Testis (tissue), 3 donors: ENCODE measurements around the gene MTPN. TPM values are rescaled to one million over a fixed set of nuclear protein-coding genes. Genes with fewer than 3 reads are reported as not detected.

Source experiments
- DNase-seq: peaks from one replicate; pipeline ENCODE4 v3.0.0-alpha.2; 2019
- H3K27ac ChIP-seq, 2 donors: fragments of 200-600 bp; sonication (generic); one replicate each; pipeline ENCODE4 v1.5.1; 2019
- H3K27me3 ChIP-seq: fragments of 200-600 bp; sonication (generic); one replicate; pipeline ENCODE4 v1.5.1; 2019
- H3K36me3 ChIP-seq: fragments of 200-600 bp; sonication (generic); one replicate; pipeline ENCODE4 v1.5.1; 2017; ENCODE audit warnings: low read depth; ENCODE audit errors: missing control alignments
- H3K4me1 ChIP-seq: fragments of 200-600 bp; sonication (generic); one replicate; pipeline ENCODE4 v1.5.1; 2019
- H3K4me3 ChIP-seq, 2 donors: fragments of 200-600 bp; sonication (generic); one replicate each; pipeline ENCODE4 v1.5.1; 2017 to 2019
- H3K9me3 ChIP-seq: fragments of 200-600 bp; sonication (generic); one replicate; pipeline ENCODE4 v1.5.1; 2017
- CTCF ChIP-seq, 3 experiments: fragments of 450-650 bp in 2 of 3; fragments of 200-600 bp in 1 of 3; sonication (generic) in 1 of 3; IDR thresholded peaks; one replicate each; pipeline ENCODE4 v1.5.1; 2016 to 2019; ENCODE audit warnings: antibody characterized with exemption in 3 of 3, mild to moderate bottlenecking in 2 of 3, moderate library complexity in 1 of 3
- POLR2A ChIP-seq: fragments of 450-650 bp; IDR thresholded peaks from one replicate; pipeline ENCODE4 v1.6.1; 2017; ENCODE audit warnings: antibody characterized with exemption, mild to moderate bottlenecking, moderate library complexity
- WGBS, 2 donors: methylation state at CpG; one replicate each; pipeline ENCODE4 v1.1.5; 2018; 5-methylcytosine and 5-hydroxymethylcytosine counted together
- intact Hi-C: fragments of 100-400 bp; cut with DNase I; formaldehyde crosslinking; loops from one replicate; pipeline ENCODE4 v1.15.1; 2023; ENCODE audit warnings: low total_unique reads
- polyA plus RNA-seq: library from polyadenylated mRNA; stranded (reverse); fragments of 350-450 nt; fragmentation: Illumina TruSeq; extraction: RNeasy Lipid Tissue Mini Kit (QIAGEN cat#74804); gene quantifications from one replicate; pipeline ENCODE4 v1.2.3, GENCODE V29; 2014; ENCODE audit warnings: low read depth, low replicate concordance; ENCODE audit not compliant: insufficient read depth
- total RNA-seq, 2 donors: library from RNA; depleted of rRNA; stranded (reverse); fragments of >200 nt; gene quantifications; one replicate each; pipeline ENCODE4 v1.2.3, GENCODE V29; 2016

The MTPN gene
- total and polyA plus RNA-seq, 3 donors from 2014 or later = 141 to 144 (median 142) TPM

DNA sequence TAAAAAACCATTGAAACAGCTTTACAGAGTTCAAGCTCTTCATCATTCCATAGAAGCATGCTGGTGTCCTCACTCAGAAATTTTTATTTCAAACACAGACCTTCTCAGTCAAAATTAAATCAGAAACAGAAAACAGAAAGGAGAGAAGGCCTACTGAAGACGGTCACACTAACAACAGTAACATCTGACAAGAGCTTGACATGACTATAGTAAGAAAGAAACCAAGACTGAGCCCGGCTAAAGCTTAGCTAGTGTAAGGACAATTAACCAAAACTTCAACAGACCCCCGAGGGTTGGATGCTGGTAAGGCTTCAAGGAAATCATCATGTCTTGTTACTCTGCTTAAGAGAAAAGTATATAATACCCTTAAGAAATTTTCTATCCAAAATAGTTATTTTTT is 38.6 kb downstream of the MTPN start:
- Histone ChIP-seq H3K4me1 (peaks cover 3% of the 10 kb centered on the region), H3K36me3 (no peaks in the 10 kb centered on the region), H3K4me3 (no peak overlapping the region), H3K27me3 (no peaks in the 10 kb centered on the region), H3K9me3 (no peaks in the 10 kb centered on the region), H3K27ac (no peak overlapping the region)
- WGBS, 2 donors = 77 to 82% methylated on average over 3 of the region's 3 CpGs
- DNase-seq = no peak
- intact Hi-C loops = no loop called here
- TF ChIP-seq POLR2A (no peak), CTCF (IDR thresholded peaks at IDR 0.05) (no peak)

- H3K4me3 ChIP-seq = no peak overlapping the region
- no peak for DNase-seq
- intact Hi-C loops = no loop called here
- no peak overlapping the region for H3K27ac ChIP-seq
- TF ChIP-seq POLR2A (no peak), CTCF (IDR thresholded peaks at IDR 0.05) (no peak)
- peaks cover 3% of the 10 kb centered on the region for H3K4me1 ChIP-seq
- no peaks in the 10 kb centered on the region for H3K27me3 ChIP-seq
- no peaks in the 10 kb centered on the region for H3K9me3 ChIP-seq
- H3K36me3 ChIP-seq = no peaks in the 10 kb centered on the region
Observed at GRCh38 chr7:135938086-135938485, 39.1 kb downstream of the MTPN start.

GRCh38 chr7:135936497-135937217 is 40.5 kb downstream of the MTPN start:
- DNase-seq = no peak
- H3K9me3 ChIP-seq = no peaks in the 10 kb centered on the region
- H3K27ac ChIP-seq = no peak overlapping the region
- no peak overlapping the region for H3K4me3 ChIP-seq
- intact Hi-C loops = no loop called here
- WGBS, 2 donors = 39 to 43% methylated on average over 2 of the region's 2 CpGs
- H3K4me1 ChIP-seq = peaks cover 3% of the 10 kb centered on the region
- no peaks in the 10 kb centered on the region for H3K27me3 ChIP-seq
- TF ChIP-seq CTCF (IDR thresholded peaks at IDR 0.05) (no peak), POLR2A (no peak)
- no peaks in the 10 kb centered on the region for H3K36me3 ChIP-seq

DNA sequence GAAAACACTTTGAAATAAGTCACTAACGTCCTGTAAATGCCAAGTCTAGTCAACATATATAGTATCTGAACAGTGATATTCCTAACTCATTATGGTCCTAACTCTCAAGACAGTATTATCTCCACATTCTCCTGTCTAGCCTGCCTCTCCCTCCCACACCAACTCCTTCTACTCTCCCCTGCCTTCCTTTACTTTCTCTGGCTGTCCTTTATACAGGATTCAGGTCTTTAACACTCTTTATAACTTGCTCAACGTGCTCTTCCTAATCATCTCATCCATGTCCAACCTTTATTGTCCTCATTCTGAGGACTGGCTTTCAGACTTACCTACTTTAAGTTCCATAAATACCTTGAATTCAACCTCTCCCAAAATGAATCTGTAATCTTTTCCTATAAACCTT is 42.5 kb downstream of the MTPN start:
- H3K4me1 ChIP-seq = peaks cover 8% of the 10 kb centered on the region
- DNase-seq = no peak
- WGBS, 2 donors = 59 to 67% methylated on average over 2 of the region's 2 CpGs
- TF ChIP-seq POLR2A (no peak), CTCF (IDR thresholded peaks at IDR 0.05) (no peak)
- no peak overlapping the region for H3K27ac ChIP-seq
- no peaks in the 10 kb centered on the region for H3K36me3 ChIP-seq
- H3K4me3 ChIP-seq = no peak overlapping the region
- H3K9me3 ChIP-seq = no peaks in the 10 kb centered on the region
- H3K27me3 ChIP-seq = no peaks in the 10 kb centered on the region
- intact Hi-C loops = no loop called here
